Stimulated activated CD4-positive, alpha-beta T cell treated with anti-CD3 and anti-CD28 coated beads, Interleukin-15, amount 100 ng/mL, for 48 hours (primary cell): ENCODE data around the gene TPRX1.
A peak's percentile ranks its signal among the peaks of the same experiment; 100 is the strongest.
"Not testable (repeated sequence)": the region's sequence is repeated elsewhere in the genome, so short reads cannot be mapped to it uniquely, and the experiment has no call there.

Source experiments
- DNase-seq, 2 donors: peaks; one replicate each; pipeline ENCODE4 v3.0.0-alpha.2; 2020; ENCODE audit warnings: low read depth in 2 of 2

Gene TPRX1

DNA sequence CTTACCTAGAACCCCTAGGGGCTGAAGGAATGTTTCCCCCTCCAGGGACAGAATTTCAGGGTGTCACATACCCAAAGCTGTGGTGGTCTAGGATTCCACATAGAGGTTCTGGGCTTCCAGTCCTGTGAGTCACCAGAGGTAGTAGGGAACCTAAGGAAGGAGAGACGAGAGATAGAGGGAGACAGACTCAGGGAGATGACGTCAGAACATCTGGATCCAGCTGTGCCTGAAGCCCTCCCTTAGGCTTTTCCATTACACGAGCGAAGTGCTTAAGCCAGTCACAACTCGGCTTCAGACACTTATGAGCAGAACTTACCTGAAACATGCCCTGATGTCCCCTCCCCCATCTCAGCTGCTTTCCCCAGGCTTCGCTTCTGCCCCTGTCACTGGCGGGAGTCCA, 37.7 kb downstream of the TPRX1 start:
- DNase-seq = no peak

GRCh38 chr19:47766359-47766620, 38.1 kb downstream of the TPRX1 start:
- DNase-seq = no peak

DNA sequence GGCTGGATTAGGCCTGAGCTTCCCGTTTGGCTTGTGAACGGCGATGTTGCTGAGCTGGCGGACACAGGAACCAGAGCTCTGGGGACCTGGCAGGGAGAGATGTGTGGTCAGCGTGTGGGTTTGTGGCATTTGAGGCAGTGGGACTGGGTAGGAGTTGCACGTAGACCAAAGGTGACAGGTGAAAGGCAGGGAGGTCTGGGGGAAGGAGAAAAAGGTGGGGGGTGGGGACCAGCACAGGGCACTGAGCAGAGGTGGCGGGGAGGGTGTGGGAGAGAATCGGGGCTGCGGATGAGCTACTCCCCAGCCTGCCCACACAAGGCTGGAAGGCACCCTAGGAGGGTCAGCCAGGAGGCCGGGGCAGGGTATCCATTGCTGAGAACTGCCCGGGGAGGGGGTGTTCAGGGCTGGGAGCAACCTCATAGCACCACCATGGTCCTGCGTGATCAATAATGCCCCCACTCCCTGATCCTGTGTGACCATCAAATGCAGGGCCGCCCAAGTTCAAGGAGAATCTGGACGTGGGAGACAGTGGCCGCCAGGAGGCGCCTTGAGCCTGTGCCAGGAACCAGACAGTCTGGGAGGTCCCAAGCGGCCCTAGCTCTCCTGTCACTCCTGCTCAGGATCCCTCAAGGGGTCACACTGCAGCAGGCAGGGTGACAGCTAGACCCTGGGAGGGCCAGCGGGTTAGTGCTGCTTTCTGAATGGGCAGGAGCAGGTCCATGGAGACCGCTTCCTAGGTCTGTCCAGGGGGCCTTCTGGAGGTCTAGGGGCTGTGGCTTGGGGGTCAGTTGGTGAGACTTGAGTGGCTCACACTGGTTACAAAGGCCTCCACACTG, 38.6 kb downstream of the TPRX1 start:
- peak in 1 of 2 donors; percentile 31 for DNase-seq

DNA sequence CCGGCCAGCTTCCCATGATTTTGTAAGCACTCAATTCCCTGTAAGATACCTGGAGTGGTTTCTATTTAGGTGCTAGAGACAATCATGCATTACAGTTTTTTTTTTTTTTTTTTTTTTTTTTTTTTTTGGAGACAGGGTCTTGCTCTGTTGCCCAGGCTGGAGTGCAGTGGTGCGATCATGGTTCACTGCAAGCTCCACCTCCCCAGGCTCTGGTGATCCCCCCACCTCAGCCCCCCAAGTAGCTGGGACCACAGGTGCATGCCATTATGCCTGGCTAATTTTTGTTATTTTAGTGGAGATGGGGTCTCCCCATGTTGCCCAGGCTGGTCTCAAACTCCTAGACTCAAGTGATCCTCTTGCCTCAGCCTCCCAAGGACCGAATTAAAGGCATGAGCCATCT, 39.6 kb downstream of the TPRX1 start:
- not testable (repeated sequence) for DNase-seq

DNA sequence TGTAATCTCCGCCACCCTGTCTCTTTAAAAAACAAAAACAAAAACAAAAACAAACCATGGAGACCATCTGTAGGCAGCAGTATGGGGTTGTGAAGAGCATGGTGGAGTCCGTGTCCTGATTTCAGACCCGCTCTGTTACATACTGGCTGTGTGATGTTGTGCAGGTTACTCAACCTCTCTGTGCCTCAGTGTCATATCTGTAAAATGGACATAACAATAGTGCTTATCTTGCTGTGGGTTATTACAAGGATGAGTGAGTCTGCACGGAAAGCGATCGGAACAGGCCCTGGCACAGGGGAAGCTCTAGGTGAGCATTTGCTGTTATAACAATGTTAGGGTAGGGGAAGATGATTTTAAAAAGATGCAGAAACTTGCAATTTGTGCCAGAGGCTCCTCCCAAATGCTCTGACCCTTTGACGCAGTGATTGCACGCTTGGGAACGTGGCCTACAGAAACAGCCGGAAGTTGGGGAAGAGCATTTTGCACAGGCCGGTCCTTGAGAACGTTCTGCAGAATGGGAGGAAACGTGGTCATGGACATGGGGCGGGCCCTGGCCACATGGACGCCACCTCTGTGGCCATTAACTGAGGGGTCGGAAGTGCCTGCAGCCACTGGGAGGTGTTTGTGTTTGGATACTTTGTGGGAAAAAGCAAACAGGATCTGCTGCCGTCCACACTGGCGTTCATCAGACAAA, 41.6 kb downstream of the TPRX1 start:
- no peak for DNase-seq

GRCh38 chr19:47762151-47762550, 42.2 kb downstream of the TPRX1 start:
- DNase-seq = no peak

DNA sequence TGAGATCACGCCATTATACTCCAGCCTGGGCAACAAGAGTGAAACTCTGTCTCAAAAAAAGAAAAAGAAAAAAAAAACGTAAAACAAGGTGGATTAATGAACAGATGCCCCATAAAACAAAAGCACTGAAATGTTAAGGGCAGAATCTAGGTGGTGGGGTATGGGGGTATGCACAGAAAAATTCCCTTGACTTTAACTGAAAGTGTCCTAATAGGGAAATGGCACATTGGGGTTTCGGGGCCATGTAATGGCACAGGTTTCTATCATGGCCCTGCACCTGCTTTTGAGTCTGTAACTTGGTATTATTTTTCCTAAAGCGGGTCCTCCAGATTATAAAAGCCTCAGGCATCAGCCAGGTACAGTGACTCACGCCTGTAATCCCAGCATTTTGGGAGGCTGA, 42.8 kb downstream of the TPRX1 start:
- no peak for DNase-seq

GRCh38 chr19:47760632-47760999, 43.7 kb downstream of the TPRX1 start:
- DNase-seq = no peak

DNA sequence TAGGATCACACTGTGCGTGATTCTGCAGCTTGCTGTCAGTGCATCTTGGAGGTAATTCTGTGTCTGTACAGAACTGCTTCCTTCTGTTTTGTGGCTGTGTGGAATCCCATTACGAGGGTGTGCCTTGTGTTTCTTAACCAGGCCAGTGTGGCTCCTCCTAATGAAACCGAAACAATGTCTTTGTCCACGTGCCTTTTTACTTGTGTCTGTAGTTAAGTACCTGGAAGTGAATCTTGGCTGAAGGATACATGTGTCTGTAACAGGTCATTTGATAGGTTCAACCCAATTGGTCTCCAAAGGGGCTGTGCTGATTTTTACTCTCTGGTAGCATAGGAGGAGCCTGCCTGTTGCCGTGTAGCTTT, 45.9 kb downstream of the TPRX1 start:
- DNase-seq = no peak

- DNase-seq = no peak
These were observed 46.5 kb downstream of the TPRX1 start for GRCh38 chr19:47757617-47758442.

- no peak for DNase-seq
These were observed 47.3 kb downstream of the TPRX1 start for GRCh38 chr19:47756953-47757608.

DNA sequence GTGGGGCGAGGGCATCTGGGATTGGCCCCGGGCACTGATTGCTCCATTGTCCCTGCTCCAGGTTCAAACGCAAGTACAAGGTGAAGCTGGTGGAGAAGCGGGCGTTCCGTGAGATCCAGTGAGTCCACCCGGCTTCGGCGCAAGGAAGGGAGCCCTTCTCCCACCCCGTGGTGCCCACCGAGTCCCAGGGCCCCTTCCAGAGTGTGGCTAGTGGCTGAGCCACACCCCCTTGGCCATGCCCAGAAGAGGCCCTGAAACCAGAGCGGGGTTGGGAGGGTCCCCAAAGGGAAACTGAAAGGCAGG, 47.8 kb downstream of the TPRX1 start:
- DNase-seq = no peak

- no peak for DNase-seq
These were observed 48.4 kb downstream of the TPRX1 start for GRCh38 chr19:47755762-47756626.

GRCh38 chr19:47755065-47755761, 49.1 kb downstream of the TPRX1 start:
- DNase-seq = no peak

DNA sequence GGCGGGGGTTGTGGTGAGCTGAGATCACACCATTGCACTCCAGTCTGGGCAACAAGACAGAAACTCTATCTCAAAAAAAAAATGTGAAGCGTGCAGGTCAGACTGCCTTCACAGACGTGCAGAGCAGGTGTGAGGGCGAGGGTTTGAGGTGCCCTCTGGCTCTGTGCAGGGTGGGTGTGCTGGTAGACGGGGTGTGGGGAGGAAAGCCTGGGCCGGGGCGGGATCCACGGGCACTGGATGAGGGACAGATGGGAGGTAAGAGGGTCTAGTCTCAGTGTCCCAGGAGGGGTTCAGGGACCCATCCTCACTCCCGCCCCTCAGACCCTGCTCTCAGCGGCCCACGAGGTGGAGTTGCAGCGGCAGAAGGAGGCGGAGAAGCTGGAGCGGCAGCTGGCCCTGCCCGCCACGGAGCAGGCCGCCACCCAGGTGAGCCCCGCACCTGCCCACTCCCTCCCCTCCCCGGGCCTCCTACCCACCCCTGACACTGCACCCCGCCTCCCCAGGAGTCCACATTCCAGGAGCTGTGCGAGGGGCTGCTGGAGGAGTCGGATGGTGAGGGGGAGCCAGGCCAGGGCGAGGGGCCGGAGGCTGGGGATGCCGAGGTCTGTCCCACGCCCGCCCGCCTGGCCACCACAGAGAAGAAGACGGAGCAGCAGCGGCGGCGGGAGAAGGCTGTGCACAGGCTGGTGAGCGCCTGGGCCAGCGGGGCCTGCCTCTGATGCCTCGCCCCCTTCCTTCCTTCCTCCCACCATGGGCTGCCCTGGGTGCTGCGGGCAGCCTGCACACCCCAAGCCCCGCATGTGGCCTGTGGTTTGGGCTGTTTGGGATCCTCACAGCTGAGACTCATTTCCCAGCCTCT, 49.9 kb downstream of the TPRX1 start:
- DNase-seq = no peak

GRCh38 chr19:47752440-47753211, 51.7 kb downstream of the TPRX1 start:
- DNase-seq = no peak
